Measurements from ENCODE around the gene GALE. TPM values are rescaled to one million over a fixed set of nuclear protein-coding genes. Genes with fewer than 3 reads are reported as not detected.
A peak's percentile ranks its signal among the peaks of the same experiment; 100 is the strongest.

GALE gene
- total and polyA plus RNA-seq, 4 donors: 21.4 to 146 (median 80.0) TPM

DNA sequence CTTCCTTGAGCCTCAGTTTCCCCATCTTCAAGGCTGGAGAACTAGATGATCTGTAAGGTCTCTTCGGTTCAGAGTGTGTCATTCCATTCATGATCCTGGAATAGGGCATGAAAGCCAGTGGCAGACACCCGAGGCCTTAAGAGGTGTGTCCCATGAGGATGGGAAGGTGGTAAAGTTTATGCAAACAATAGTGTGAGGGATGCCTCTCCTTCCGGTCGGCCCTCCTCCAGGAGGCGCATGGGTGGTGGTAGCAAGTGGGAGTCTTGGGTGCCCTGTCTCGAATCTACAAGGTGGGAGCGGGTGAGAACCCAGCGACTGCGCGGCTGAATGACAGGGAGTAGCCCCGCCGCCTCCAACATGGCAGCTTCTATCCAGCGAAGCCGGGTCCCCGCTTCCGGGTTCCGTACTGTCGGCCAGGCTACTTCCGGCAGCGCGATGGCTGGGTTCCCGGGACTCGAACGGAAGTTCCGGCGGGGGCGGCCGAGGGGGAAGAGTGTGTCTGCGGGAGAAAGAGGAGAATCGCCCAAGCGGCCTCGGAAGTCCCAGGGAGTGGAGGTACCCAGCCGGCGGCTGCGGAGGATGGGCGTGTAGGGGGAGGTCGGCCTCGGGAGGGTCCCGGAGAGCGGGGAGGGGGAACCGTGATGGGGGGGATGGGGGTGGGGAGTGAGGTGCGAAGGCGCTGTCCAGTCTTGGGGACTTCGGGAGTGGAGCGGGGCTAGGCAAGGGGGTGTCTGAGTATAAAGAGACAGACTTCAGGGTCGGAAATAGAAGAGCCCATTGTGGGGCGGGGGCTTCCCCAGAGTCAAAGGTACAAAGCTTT, 9.6 kb downstream of the GALE start, which contains the start of gene LYPLA2:
Gene LYPLA2 (plus strand): TSS at position 450 of the 820 bp plus-strand sequence. CDS start 1,538 bp downstream, outside the sequence.
- DNase-seq (peak; percentile 93 to 96 (median 94)), ATAC-seq (ENCODE audit: insufficient read depth, low FRiP score) (peak; percentile 88)
- TF ChIP-seq, protein P1, sequence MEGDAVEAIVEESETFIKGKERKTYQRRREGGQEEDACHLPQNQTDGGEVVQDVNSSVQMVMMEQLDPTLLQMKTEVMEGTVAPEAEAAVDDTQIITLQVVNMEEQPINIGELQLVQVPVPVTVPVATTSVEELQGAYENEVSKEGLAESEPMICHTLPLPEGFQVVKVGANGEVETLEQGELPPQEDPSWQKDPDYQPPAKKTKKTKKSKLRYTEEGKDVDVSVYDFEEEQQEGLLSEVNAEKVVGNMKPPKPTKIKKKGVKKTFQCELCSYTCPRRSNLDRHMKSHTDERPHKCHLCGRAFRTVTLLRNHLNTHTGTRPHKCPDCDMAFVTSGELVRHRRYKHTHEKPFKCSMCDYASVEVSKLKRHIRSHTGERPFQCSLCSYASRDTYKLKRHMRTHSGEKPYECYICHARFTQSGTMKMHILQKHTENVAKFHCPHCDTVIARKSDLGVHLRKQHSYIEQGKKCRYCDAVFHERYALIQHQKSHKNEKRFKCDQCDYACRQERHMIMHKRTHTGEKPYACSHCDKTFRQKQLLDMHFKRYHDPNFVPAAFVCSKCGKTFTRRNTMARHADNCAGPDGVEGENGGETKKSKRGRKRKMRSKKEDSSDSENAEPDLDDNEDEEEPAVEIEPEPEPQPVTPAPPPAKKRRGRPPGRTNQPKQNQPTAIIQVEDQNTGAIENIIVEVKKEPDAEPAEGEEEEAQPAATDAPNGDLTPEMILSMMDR (IDR thresholded peaks at IDR 0.05; ENCODE audit: control extremely low read depth, extremely low read depth): no peak
- no peaks in the 10 kb centered on the region for H3K27me3 ChIP-seq (ENCODE audit: control insufficient read depth in 3 of 3, insufficient read depth in 3 of 3, low read length in 2 of 3)
- H3K4me3 ChIP-seq: peak within 1 kb of the TSS; percentile 67
- H3K9ac ChIP-seq (ENCODE audit: insufficient read depth in 1 of 2, low read length in 2 of 2): peak within 1 kb of the TSS; percentile 33 to 51
- 1% methylated on average over 44 to 47 of the region's 47 CpGs for WGBS, 2 donors
- peaks cover 0 to 4% (median 0%) of the 10 kb centered on the region in 4 donors for H3K9me3 ChIP-seq (ENCODE audit: control insufficient read depth in 4 of 4, insufficient read depth in 3 of 4, low read length in 3 of 4)
- peaks cover 7 to 36% (median 20%) of the 10 kb centered on the region in 4 donors for H3K36me3 ChIP-seq (ENCODE audit: control insufficient read depth in 4 of 4, insufficient read depth in 4 of 4, low read length in 4 of 4)
- H3K27ac ChIP-seq (ENCODE audit: low read depth in 1 of 2, low read length in 1 of 2): peak within 1 kb of the TSS; percentile 55 to 73
- peaks cover 4 to 29% (median 7%) of the 10 kb centered on the region in 5 donors for H3K4me1 ChIP-seq (ENCODE audit: control insufficient read depth in 5 of 5, insufficient read depth in 5 of 5, low read length in 5 of 5)

DNA sequence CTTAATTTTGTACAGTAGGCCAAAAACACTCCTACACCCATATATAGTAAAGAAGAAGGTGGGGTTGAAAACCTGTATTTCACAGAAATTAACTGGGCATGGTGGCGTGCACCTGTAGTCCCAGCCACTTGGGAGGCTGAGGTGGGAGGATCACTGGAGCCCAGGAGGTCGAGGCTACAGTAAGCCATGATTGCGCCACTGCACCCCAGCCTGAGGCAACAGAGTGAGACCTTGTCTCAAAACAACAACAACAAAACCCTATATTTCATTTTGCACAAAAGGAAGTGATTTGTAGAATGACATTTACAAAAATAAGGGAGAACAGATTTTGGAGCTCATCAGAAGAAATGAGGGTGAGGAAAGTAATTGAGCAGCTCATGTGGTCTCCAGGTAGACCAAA, 11.9 kb downstream of the GALE start:
- no peak for DNase-seq
- Histone ChIP-seq H3K27ac (ENCODE audit: low read depth in 1 of 2, low read length in 1 of 2) (no peak overlapping the region), H3K4me1 (ENCODE audit: control insufficient read depth in 5 of 5, insufficient read depth in 5 of 5, low read length in 5 of 5) (peaks cover 0 to 22% (median 7%) of the 10 kb centered on the region in 5 donors), H3K27me3 (ENCODE audit: control insufficient read depth in 3 of 3, insufficient read depth in 3 of 3, low read length in 2 of 3) (no peaks in the 10 kb centered on the region), H3K9me3 (ENCODE audit: control insufficient read depth in 4 of 4, insufficient read depth in 3 of 4, low read length in 3 of 4) (peaks cover 0 to 4% (median 0%) of the 10 kb centered on the region in 4 donors), H3K9ac (ENCODE audit: insufficient read depth in 1 of 2, low read length in 2 of 2) (no peak overlapping the region), H3K36me3 (ENCODE audit: control insufficient read depth in 4 of 4, insufficient read depth in 4 of 4, low read length in 4 of 4) (peaks cover 17 to 38% (median 24%) of the 10 kb centered on the region in 4 donors), H3K4me3 (no peak overlapping the region)
- 84 to 94% methylated on average over 3 of the region's 3 CpGs for WGBS, 2 donors
- TF ChIP-seq, protein P1 (IDR thresholded peaks at IDR 0.05; ENCODE audit: control extremely low read depth, extremely low read depth): no peak
- no peak for ATAC-seq (ENCODE audit: insufficient read depth, low FRiP score)

DNA sequence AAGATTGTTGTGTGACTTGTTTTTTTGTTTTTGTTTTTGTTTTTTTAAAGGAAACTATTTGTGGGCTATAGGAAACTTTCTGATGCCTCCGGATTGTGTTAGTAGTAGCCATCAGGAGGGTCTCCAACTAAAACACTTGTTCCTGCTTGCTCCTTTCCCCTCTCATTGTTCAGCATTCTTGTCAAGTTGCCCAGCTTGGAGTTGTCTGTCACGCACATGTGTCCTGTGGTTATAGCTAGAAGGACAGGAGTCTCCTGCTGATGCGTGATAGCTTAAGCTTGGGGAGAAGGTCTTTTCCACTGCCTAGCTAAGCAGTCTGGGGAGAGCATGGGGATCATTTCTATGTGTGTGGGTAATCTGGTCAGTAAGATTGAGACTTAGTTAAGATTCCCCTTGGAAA, 12.9 kb downstream of the GALE start:
- Histone ChIP-seq H3K36me3 (ENCODE audit: control insufficient read depth in 4 of 4, insufficient read depth in 4 of 4, low read length in 4 of 4) (peaks cover 17 to 37% (median 21%) of the 10 kb centered on the region in 4 donors), H3K4me1 (ENCODE audit: control insufficient read depth in 5 of 5, insufficient read depth in 5 of 5, low read length in 5 of 5) (peaks cover 0 to 12% (median 7%) of the 10 kb centered on the region in 5 donors), H3K9me3 (ENCODE audit: control insufficient read depth in 4 of 4, insufficient read depth in 3 of 4, low read length in 3 of 4) (peaks cover 0 to 2% (median 0%) of the 10 kb centered on the region in 4 donors), H3K27me3 (ENCODE audit: control insufficient read depth in 3 of 3, insufficient read depth in 3 of 3, low read length in 2 of 3) (no peaks in the 10 kb centered on the region), H3K4me3 (no peak overlapping the region), H3K27ac (ENCODE audit: low read depth in 1 of 2, low read length in 1 of 2) (no peak overlapping the region), H3K9ac (ENCODE audit: insufficient read depth in 1 of 2, low read length in 2 of 2) (no peak overlapping the region)
- DNase-seq (no peak), ATAC-seq (ENCODE audit: insufficient read depth, low FRiP score) (no peak)
- WGBS, 2 donors: 88 to 92% methylated on average over 3 of the region's 3 CpGs
- TF ChIP-seq, protein P1 (IDR thresholded peaks at IDR 0.05; ENCODE audit: control extremely low read depth, extremely low read depth): no peak

Measured in lung (tissue), 12 donors.